Glutamatergic neuron (in vitro differentiated cells): Measurements from ENCODE around the gene DAZAP2. TPM values are rescaled to one million over a fixed set of nuclear protein-coding genes. Genes with fewer than 3 reads are reported as not detected.
A peak's percentile ranks its signal among the peaks of the same experiment; 100 is the strongest.
"Not testable (repeated sequence)": the region's sequence is repeated elsewhere in the genome, so short reads cannot be mapped to it uniquely, and the experiment has no call there.

Experiments used
- DNase-seq: peaks from one replicate; pipeline ENCODE4 v3.0.0; 2022
- H3K27ac Mint-ChIP-seq: one replicate; pipeline ENCODE4 v1.8.0; 2020; ENCODE audit warnings: mild to moderate bottlenecking, mixed read lengths, inconsistent platforms; ENCODE audit not compliant: unreplicated experiment
- H3K27me3 Mint-ChIP-seq: one replicate; pipeline ENCODE4 v1.8.0; 2020; ENCODE audit warnings: mild to moderate bottlenecking, moderate library complexity, mixed read lengths, inconsistent platforms; ENCODE audit not compliant: unreplicated experiment
- H3K36me3 Mint-ChIP-seq: one replicate; pipeline ENCODE4 v1.8.0; 2020; ENCODE audit warnings: mild to moderate bottlenecking, mixed read lengths, inconsistent platforms; ENCODE audit not compliant: unreplicated experiment
- H3K4me1 Mint-ChIP-seq: one replicate; pipeline ENCODE4 v1.8.0; 2020; ENCODE audit warnings: mild to moderate bottlenecking, low read depth, mixed read lengths, inconsistent platforms; ENCODE audit not compliant: unreplicated experiment
- H3K4me3 Mint-ChIP-seq: one replicate; pipeline ENCODE4 v1.8.0; 2020; ENCODE audit warnings: mild to moderate bottlenecking, mixed read lengths, inconsistent platforms; ENCODE audit not compliant: unreplicated experiment
- H3K9me3 Mint-ChIP-seq: one replicate; pipeline ENCODE4 v1.8.0; 2020; ENCODE audit warnings: mild to moderate bottlenecking, moderate library complexity, mixed read lengths, inconsistent platforms; ENCODE audit not compliant: unreplicated experiment
- CTCF ChIP-seq: fragments of 200-600 bp; sonication (generic); IDR thresholded peaks from one replicate; pipeline ENCODE4 v1.5.0; 2021; ENCODE audit not compliant: partially characterized antibody, unreplicated experiment
- total RNA-seq: library from RNA; stranded (reverse); fragmentation: NEBNext Ultra II Directional; extraction: Animal tissue kit (Norgen Biotek cat#: 25700); gene quantifications from one replicate; pipeline ENCODE4 v1.2.1, GENCODE V29; 2021; ENCODE audit not compliant: unreplicated experiment

The DAZAP2 gene
- total RNA-seq, 1 donor from 2014 or later = 31.9 TPM

- DNase-seq = no peak
- Mint-ChIP-seq H3K36me3 (no peaks in the 10 kb centered on the region), H3K27me3 (peaks cover 2% of the 10 kb centered on the region), H3K4me3 (peak overlapping the region; percentile 67), H3K9me3 (peaks cover 2% of the 10 kb centered on the region), H3K27ac (peak overlapping the region; percentile 20), H3K4me1 (peaks cover 9% of the 10 kb centered on the region)
- no peak for TF ChIP-seq CTCF
Measured at GRCh38 chr12:51219322-51219721, 19.3 kb upstream of the DAZAP2 start.

GRCh38 chr12:51219857-51220256 lies 18.8 kb upstream of the DAZAP2 start:
- H3K36me3 Mint-ChIP-seq, DNase-seq, H3K27ac Mint-ChIP-seq, H3K27me3 Mint-ChIP-seq, H3K9me3 Mint-ChIP-seq, H3K4me3 Mint-ChIP-seq, H3K4me1 Mint-ChIP-seq: not testable (repeated sequence)

GRCh38 chr12:51222461-51222860 lies 16.2 kb upstream of the DAZAP2 start:
- Mint-ChIP-seq H3K36me3 (no peaks in the 10 kb centered on the region), H3K4me3 (no peak overlapping the region), H3K9me3 (peaks cover 2% of the 10 kb centered on the region), H3K4me1 (peaks cover 12% of the 10 kb centered on the region), H3K27ac (peak overlapping the region; percentile 10), H3K27me3 (peaks cover 2% of the 10 kb centered on the region)
- no peak for TF ChIP-seq CTCF
- DNase-seq = no peak

- H3K36me3 Mint-ChIP-seq = no peaks in the 10 kb centered on the region
- no peak overlapping the region for H3K27ac Mint-ChIP-seq
- no peak for DNase-seq
- H3K4me3 Mint-ChIP-seq = no peak overlapping the region
- peaks cover 2% of the 10 kb centered on the region for H3K4me1 Mint-ChIP-seq
- TF ChIP-seq CTCF = no peak
- no peaks in the 10 kb centered on the region for H3K27me3 Mint-ChIP-seq
- no peaks in the 10 kb centered on the region for H3K9me3 Mint-ChIP-seq
Measured at GRCh38 chr12:51224625-51225024, 14.0 kb upstream of the DAZAP2 start.

GRCh38 chr12:51225234-51225633 lies 13.4 kb upstream of the DAZAP2 start:
- Mint-ChIP-seq H3K36me3 (no peaks in the 10 kb centered on the region), H3K27ac (peak overlapping the region; percentile 16), H3K9me3 (no peaks in the 10 kb centered on the region), H3K4me3 (no peak overlapping the region), H3K4me1 (peaks cover 2% of the 10 kb centered on the region), H3K27me3 (no peaks in the 10 kb centered on the region)
- no peak for TF ChIP-seq CTCF
- DNase-seq = no peak

- DNase-seq = no peak
- H3K4me3 Mint-ChIP-seq = no peak overlapping the region
Measured at GRCh38 chr12:51225771-51226170, 12.9 kb upstream of the DAZAP2 start.

GRCh38 chr12:51227112-51227511 lies 11.5 kb upstream of the DAZAP2 start:
- H3K27me3 Mint-ChIP-seq, H3K4me3 Mint-ChIP-seq, H3K9me3 Mint-ChIP-seq, H3K36me3 Mint-ChIP-seq, DNase-seq, H3K27ac Mint-ChIP-seq, H3K4me1 Mint-ChIP-seq: not testable (repeated sequence)

More at GRCh38 chr12:51225771-51226170, 12.9 kb upstream of the DAZAP2 start:
- no peaks in the 10 kb centered on the region for H3K27me3 Mint-ChIP-seq
- no peak for TF ChIP-seq CTCF
- H3K36me3 Mint-ChIP-seq = no peaks in the 10 kb centered on the region
- H3K27ac Mint-ChIP-seq = no peak overlapping the region
- H3K9me3 Mint-ChIP-seq = no peaks in the 10 kb centered on the region
- peaks cover 2% of the 10 kb centered on the region for H3K4me1 Mint-ChIP-seq
